GM23338 (cell line): ENCODE results near the gene EXOC3.

Source experiments
- CREB1 ChIP-seq: fragments of 250-450 bp; sonication (Bioruptor Pico); IDR thresholded peaks from 2 replicates; pipeline ENCODE4 v1.5.0; 2020; ENCODE audit warnings: low read depth, mild to moderate bottlenecking, moderate library complexity
- CTCF ChIP-seq, 2 experiments: fragments of 200-600 bp in 1 of 2; sonication (generic) in 1 of 2; conservative IDR thresholded peaks; 2 replicates each; pipeline versions ENCODE4 v1.5.1 to v1.6.1; 2016 to 2017; ENCODE audit warnings: antibody characterized with exemption in 2 of 2, low read depth in 2 of 2, mild to moderate bottlenecking in 2 of 2, moderate library complexity in 1 of 2
- ETS1 ChIP-seq: IDR thresholded peaks from 2 replicates; pipeline ENCODE4 v1.6.1; 2016; ENCODE audit warnings: antibody characterized with exemption
- EZH2 ChIP-seq: fragments of 200-600 bp; sonication (generic); IDR thresholded peaks from one replicate; pipeline ENCODE4 v1.8.0; 2017; ENCODE audit warnings: antibody characterized with exemption, mild to moderate bottlenecking, low read depth; ENCODE audit not compliant: unreplicated experiment
- EZH2phosphoT487 ChIP-seq: fragments of 200-600 bp; sonication (generic); IDR thresholded peaks from one replicate; pipeline ENCODE4 v1.8.1; 2018; ENCODE audit warnings: antibody characterized with exemption; ENCODE audit not compliant: unreplicated experiment
- JUNB ChIP-seq: IDR thresholded peaks from one replicate; pipeline ENCODE4 v1.6.1; 2016; ENCODE audit warnings: antibody characterized with exemption; ENCODE audit not compliant: unreplicated experiment
- NANOG ChIP-seq: IDR thresholded peaks from 2 replicates; pipeline ENCODE4 v1.6.1; 2016; ENCODE audit warnings: antibody characterized with exemption, borderline replicate concordance
- POLR2AphosphoS5 ChIP-seq: IDR thresholded peaks from 2 replicates; pipeline ENCODE4 v1.6.1; 2016; ENCODE audit warnings: antibody characterized with exemption, low read depth
- REST ChIP-seq: IDR thresholded peaks from one replicate; pipeline ENCODE4 v1.6.1; 2018; ENCODE audit warnings: antibody characterized with exemption; ENCODE audit not compliant: unreplicated experiment
- STAT1 ChIP-seq: IDR thresholded peaks from one replicate; pipeline ENCODE4 v1.6.1; 2016; ENCODE audit warnings: antibody characterized with exemption; ENCODE audit not compliant: unreplicated experiment
- ZNF114 ChIP-seq: fragments of 250-450 bp; sonication (Bioruptor Pico); IDR thresholded peaks from 2 replicates; pipeline ENCODE4 v1.5.0; 2020; ENCODE audit warnings: mild to moderate bottlenecking, moderate library complexity
- ZNF331 ChIP-seq: fragments of 250-450 bp; sonication (Bioruptor Pico); IDR thresholded peaks from 2 replicates; pipeline ENCODE4 v1.5.0; 2020; ENCODE audit warnings: low read depth, mild to moderate bottlenecking, moderate library complexity
- ZNF462 ChIP-seq: fragments of 250-450 bp; sonication (Bioruptor Pico); IDR thresholded peaks from 2 replicates; pipeline ENCODE4 v1.5.0; 2020; ENCODE audit warnings: mild to moderate bottlenecking, moderate library complexity

- TF ChIP-seq POLR2AphosphoS5 (no peak), CTCF (conservative IDR thresholded peaks at IDR 0.05; ENCODE audit: low read depth in 2 of 2) (no peak), REST (no peak), EZH2 (no peak), CREB1 (no peak), EZH2phosphoT487 (no peak), ZNF331 (CRISPR knock-in tag) (no peak), JUNB (no peak), ETS1 (no peak), NANOG (no peak), ZNF114 (CRISPR knock-in tag) (no peak), STAT1 (no peak), ZNF462 (no peak)
Measured at GRCh38 chr5:470961-471749, 28.2 kb downstream of the EXOC3 start.
